GM19467 (cell line): ENCODE measurements around the gene TRIM64C.
"Not testable (repeated sequence)": the region's sequence is repeated elsewhere in the genome, so short reads cannot be mapped to it uniquely, and the experiment has no call there.

Source experiments
- ATAC-seq: cut with Tn5 transposase; IDR thresholded peaks from one replicate; pipeline ENCODE4 v1.9.1; 2021; ENCODE audit warnings: mild to moderate bottlenecking, moderate library complexity; ENCODE audit not compliant: unreplicated experiment

TRIM64C gene, protein sequence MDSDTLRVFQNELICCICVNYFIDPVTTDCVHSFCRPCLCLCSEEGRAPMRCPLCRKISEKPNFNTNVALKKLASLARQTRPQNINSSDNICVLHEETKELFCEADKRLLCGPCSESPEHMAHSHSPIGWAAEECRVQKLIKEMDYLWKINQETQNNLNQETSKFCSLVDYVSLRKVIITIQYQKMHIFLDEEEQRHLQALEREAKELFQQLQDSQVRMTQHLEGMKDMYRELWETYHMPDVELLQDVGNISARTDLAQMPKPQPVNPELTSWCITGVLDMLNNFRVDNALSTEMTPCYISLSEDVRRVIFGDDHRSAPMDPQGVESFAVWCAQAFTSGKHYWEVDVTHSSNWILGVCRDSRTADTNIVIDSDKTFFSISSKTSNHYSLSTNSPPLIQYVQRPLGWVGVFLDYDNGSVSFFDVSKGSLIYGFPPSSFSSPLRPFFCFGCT

DNA sequence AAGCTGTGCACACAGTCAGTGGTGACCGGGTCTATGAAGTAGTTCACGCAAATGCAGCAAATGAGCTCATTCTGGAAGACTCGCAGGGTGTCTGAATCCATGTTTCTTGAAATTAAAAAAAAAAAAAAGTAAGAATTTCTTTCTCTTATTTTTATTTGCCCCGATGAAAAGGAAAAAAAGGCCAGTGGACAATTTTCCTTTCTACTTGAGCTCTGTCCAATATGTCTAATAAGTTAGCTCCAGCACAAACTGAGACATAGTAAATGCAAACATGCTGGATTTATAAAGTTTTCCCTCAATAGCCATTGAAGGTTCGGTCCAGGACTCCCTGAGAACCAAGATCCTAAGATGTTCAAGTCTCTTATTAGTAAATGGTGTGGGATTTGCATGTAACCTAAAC is at the start of gene TRIM64C:
Gene TRIM64C, minus strand, starts transcription at position 101 of the 400 bp plus-strand sequence. Its CDS starts 0 bp downstream, at position 101.
- ATAC-seq, result not testable (repeated sequence)

GRCh38 chr11:49102356-49102755 is 43.4 kb upstream of the TRIM64C start:
- not testable (repeated sequence) for ATAC-seq

DNA sequence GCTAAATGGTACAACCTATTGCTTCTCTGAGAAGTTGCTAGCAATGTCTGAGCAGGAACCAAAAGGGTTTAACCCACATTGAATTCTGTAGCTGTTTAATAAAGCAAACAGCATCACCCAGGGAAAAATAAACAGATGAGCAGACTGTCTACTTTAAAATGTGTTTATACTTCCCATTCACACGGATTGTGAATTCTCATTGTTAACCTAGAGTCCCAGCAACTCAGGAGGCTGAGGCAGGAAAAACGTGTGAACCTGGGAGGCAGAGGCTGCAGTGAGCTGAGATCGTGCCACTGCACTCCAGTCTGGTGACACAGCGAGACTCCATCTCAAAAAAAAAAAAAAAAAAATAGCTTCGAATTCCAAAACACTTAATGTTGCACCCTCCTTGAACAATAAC is 11.0 kb upstream of the TRIM64C start:
- not testable (repeated sequence) for ATAC-seq

GRCh38 chr11:49049821-49050220 is 9.1 kb downstream of the TRIM64C start:
- ATAC-seq, result not testable (repeated sequence)

GRCh38 chr11:49048229-49048628 is 10.7 kb downstream of the TRIM64C start:
- ATAC-seq, result not testable (repeated sequence)

DNA sequence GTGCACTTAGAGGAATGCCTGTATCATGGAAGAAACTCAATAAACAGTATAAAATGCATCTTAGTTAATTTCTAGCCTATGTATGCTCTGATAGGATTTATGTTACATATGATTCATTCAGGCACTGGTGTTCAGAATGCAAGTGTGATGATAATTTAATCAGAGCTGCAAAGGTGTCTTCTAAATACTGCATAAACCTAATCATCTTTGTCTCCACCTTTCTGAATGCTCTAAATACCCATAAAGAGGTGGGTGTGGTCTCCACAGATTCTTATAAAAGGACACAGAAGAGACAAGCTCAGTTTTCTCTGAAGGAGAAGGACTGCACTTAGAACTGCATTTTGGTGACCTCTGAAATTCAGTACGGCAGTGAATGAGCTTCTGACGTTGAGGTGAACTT is 30.4 kb downstream of the TRIM64C start, which contains the start of gene TRIM49B:
Gene TRIM49B, plus strand, starts transcription at position 301 of the 400 bp plus-strand sequence. CDS start 2,777 bp downstream, outside the sequence.
- not testable (repeated sequence) for ATAC-seq
